Gastroesophageal sphincter (tissue), 3 donors: ENCODE data around the gene NFKB2.

Source experiments
- CTCF ChIP-seq, 4 experiments: fragments of 200-600 bp in 2 of 4; fragments of 450-650 bp in 2 of 4; sonication (generic) in 1 of 4; IDR thresholded peaks; one replicate each; pipeline ENCODE4 v1.5.1; 2017 to 2019; ENCODE audit warnings: antibody characterized with exemption in 4 of 4, mild to moderate bottlenecking in 2 of 4, moderate library complexity in 2 of 4
- POLR2A ChIP-seq, 2 donors: fragments of 450-650 bp; IDR thresholded peaks; one replicate each; pipeline ENCODE4 v1.6.1; 2017; ENCODE audit warnings: antibody characterized with exemption in 2 of 2, mild to moderate bottlenecking in 2 of 2, moderate library complexity in 1 of 2

- TF ChIP-seq CTCF (IDR thresholded peaks at IDR 0.05) (no peak), POLR2A (IDR thresholded peaks at IDR 0.05) (no peak)
Observed at GRCh38 chr10:102436312-102436711, 40.8 kb downstream of the NFKB2 start.
